Cardiac fibroblast (primary cell): ENCODE measurements around the gene DZIP3.

Experiments
- DNase-seq, 2 donors: peaks; one replicate each; pipeline versions ENCODE4 v3.0.0 to v3.0.0-alpha.2; 2010; ENCODE audit warnings: low read depth in 2 of 2
- H3K4me3 ChIP-seq, 2 donors: replicated peaks in 1 of 2; 1 replicate in 1 of 2; 2 replicates in 1 of 2; pipeline ENCODE4 v1.5.1; 2011; ENCODE audit warnings: low read depth in 2 of 2, low read length in 2 of 2, mild to moderate bottlenecking in 2 of 2, moderate library complexity in 1 of 2
- CTCF ChIP-seq: IDR thresholded peaks from one replicate; pipeline ENCODE4 v1.5.1; 2011; ENCODE audit warnings: low read depth, mild to moderate bottlenecking, low read length, inconsistent platforms

The DZIP3 gene

GRCh38 chr3:108589081-108589997 lies at the start of gene DZIP3, which contains the start of gene CIP2A:
Gene DZIP3 (plus strand): TSS chr3:108589722. CDS start chr3:108605407, 15,685 bp downstream.
Gene CIP2A (minus strand): TSS chr3:108589438. CDS start chr3:108589375, 63 bp downstream.
- peak within 1 kb of the TSS; percentile 86 to 89 for H3K4me3 ChIP-seq
- peak; percentile 94 for DNase-seq
- no peak for TF ChIP-seq CTCF

- peak; percentile 26 to 31 for DNase-seq
- no peak for TF ChIP-seq CTCF
- no peak overlapping the region for H3K4me3 ChIP-seq
These were observed 43.3 kb upstream of the DZIP3 start for GRCh38 chr3:108546247-108546646.

- no peak overlapping the region for H3K4me3 ChIP-seq
These were observed 42.8 kb upstream of the DZIP3 start for GRCh38 chr3:108546692-108547091.

GRCh38 chr3:108548304-108548703 lies 41.2 kb upstream of the DZIP3 start:
- H3K4me3 ChIP-seq, result no peak overlapping the region
- no peak for TF ChIP-seq CTCF
- DNase-seq, result peak; percentile 42 to 68

More at GRCh38 chr3:108546692-108547091, 42.8 kb upstream of the DZIP3 start:
- TF ChIP-seq CTCF, result no peak
- peak in 1 of 2 donors; percentile 9 for DNase-seq

- no peak for TF ChIP-seq CTCF
- H3K4me3 ChIP-seq, result no peak overlapping the region
- DNase-seq, result no peak
These were observed 40.6 kb upstream of the DZIP3 start for GRCh38 chr3:108548886-108549285.

- H3K4me3 ChIP-seq, result no peak overlapping the region
- DNase-seq, result peak; percentile 70 to 74
- no peak for TF ChIP-seq CTCF
These were observed 37.0 kb upstream of the DZIP3 start for GRCh38 chr3:108552267-108553159.
